GM18499 (cell line): Measurements from ENCODE around the gene SGO2.
"Not testable (repeated sequence)": the region's sequence is repeated elsewhere in the genome, so short reads cannot be mapped to it uniquely, and the experiment has no call there.

Source experiments
- ATAC-seq: cut with Tn5 transposase; IDR thresholded peaks from one replicate; pipeline ENCODE4 v1.9.1; 2021; ENCODE audit warnings: moderate number of reproducible peaks; ENCODE audit not compliant: insufficient read depth, unreplicated experiment

Gene SGO2

DNA sequence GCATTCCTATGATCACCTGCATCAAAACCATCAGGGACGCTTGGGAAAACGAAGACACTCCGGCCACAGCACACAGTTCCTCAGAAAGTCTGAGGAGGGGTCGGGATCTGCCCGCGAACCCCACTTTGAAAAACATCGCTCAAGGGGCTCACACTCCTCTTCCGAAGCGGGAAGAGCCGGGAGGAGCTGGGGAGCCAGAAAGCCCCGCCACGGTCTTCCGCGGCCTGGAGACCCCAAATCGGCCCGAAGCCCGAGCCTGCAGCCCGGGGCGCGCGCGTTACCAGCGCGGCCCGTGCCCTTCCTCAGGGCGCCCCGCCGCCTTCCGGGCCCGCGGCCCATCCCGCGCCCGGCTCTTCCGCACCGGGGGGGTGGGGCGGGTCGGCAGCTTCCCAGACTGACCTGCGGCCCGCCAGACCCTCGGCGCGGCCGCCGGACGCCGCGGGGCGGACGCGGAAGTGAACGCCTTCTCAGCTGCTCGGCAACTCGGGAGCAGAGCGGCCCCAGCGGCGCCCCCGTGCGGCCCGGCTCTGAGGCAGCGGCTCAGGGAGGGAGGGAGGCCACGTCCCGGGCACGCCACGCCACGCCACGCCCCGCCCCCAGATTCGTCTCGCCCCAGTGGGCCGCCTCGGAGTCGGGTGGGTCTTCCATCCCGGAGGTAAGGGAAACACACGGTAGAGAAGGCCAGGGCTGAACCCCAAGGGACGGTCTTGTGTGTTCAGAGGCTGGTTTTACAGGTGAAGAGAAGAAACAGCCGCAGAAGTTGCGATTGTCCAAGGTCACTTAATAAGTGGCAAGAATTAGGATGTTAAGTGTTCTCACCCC, 16.2 kb upstream of the SGO2 start, which contains the start of gene KCTD18:
KCTD18 (minus strand) TSS at position 457 of the 822 bp plus-strand sequence. CDS start 3,052 bp downstream, outside the sequence.
- ATAC-seq, result peak; percentile 84

GRCh38 chr2:200515155-200515554, 10.9 kb upstream of the SGO2 start:
- ATAC-seq, result no peak

DNA sequence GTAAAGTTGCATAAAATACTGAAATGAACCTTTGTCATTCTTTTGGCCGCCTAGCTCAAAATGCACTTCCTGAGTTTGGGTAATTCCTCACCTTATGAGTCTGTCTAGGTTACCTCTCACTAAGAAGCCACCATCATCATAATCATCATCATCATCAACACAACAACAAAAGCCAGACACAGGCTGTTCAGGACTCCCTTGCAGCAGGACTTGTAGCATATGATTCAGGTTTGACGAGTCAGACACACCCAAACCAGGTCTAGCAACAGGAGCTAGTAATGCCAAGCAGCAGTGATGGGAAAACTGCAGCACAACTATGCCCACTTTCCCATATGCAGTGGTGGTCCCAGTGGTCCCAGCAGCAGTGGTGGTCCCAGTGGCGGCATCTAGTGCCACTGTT, 2.8 kb upstream of the SGO2 start:
- no peak for ATAC-seq

DNA sequence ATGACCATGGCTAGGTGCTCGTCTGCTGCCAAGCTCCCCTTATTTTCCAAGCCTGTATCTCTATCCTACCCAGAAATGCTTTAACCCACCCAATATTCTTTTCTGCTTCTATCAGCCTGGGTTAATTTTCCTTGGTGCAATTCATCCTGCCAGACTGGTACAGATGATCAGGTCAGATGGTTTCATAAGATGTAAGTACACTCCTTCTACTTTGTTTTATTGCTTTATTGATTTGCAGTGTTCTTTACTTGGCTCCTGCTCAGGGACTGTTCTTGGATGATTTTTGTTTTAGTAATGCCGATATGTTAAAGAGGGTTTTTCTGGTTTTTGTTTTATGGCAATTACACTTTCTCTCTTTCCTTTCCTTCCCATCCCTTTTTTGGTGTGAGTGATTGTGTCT, 2.4 kb upstream of the SGO2 start:
- no peak for ATAC-seq

- no peak for ATAC-seq
Observed at GRCh38 chr2:200525066-200525465, 941 bp upstream of the SGO2 start.

- no peak for ATAC-seq
Observed at GRCh38 chr2:200525551-200525881, 491 bp upstream of the SGO2 start.

DNA sequence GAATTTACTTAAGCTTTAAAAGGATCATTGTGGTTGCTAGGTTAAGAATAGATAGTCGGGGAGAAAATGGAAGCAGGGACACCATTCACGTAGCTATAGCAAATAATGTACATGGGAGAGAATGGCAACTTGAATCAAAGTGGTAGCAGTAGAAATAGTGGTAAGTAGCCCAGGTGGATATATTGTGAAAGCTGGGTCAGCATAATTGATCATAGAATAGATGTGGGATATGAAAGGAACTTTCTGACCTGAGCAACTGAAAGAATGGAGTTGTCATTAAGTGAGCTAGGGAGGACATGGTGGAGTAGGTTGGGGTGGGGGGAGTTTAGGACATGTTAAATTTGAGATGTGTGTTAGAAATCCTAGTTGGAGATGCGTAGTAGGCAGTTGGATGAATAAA, 2.2 kb downstream of the SGO2 start:
- no peak for ATAC-seq

DNA sequence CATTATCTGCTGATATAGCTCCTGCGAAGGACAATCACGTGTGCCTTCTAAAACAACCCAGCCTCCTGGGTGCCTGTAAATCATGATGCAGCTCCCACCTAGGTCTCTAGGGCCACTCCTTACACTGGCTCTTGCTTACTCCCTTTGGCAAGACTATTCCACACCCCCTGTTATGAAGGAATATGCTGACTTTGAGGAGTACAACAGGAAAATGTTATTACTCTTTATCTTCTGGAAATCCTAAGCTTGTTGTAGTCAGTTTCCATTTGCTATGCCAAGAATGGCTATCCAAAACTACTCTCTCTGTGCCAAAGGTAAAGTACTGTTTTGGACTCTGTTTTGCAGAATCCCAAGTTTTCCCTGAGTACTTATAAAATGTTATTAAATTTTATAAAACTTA, 7.7 kb downstream of the SGO2 start:
- no peak for ATAC-seq

DNA sequence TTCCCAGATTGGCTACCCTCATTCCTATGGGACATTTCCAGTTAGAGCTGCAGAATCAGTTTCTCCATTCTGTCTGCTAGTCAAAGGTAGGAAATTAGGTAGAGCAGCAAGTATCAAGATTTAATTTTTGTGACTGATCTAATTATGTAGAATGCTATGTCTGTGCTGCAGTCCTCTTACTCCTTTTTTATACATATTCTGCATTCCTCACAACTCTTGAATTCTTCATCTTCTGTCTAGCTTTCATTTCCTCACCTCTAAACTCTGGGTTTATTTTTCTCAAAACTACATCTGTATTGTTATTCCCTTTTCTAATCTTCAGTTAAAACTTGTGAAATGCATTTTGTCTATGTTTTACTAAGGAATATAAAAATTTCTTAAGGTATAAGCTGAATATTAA, 8.6 kb downstream of the SGO2 start:
- no peak for ATAC-seq

DNA sequence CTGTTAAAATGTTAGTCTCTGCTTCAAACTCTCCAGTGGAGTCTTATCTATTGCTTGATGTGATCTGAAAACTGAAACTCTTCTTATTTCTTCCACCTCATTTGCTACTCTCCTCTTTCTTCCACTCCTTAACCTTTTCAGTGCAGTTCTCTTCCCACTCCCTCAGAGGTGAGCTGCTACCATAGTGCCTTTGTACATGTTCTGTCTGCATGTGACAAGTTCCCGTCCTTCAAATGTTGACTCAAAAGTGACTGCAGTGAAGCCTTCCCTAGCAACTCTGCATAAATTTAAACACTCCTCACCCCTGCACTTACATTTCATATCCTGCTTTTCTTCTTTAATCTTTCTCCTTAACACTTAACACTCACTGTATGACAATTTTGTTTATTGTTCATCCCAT, 12.1 kb downstream of the SGO2 start:
- no peak for ATAC-seq

GRCh38 chr2:200540793-200541192, 14.8 kb downstream of the SGO2 start:
- no peak for ATAC-seq

DNA sequence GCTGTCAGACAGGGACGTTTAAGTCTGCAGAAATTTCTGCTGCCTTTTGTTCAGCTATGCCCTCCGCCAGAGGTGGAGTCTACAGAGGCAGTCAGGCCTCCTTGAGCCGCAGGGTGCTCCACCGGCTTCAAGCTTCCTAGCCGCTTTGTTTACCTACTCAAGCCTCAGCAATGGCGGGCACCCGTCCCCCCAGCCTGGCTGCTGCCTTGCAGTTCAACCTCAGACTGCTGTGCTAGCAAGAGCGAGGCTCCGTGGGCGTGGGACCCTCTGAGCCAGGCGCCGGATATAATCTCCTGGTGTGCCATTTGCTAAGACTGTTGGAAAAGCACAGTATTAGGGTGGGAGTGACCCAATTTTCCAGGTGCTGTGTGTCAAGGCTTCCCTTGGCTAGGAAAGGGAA, 40.6 kb downstream of the SGO2 start:
- not testable (repeated sequence) for ATAC-seq

- ATAC-seq, result no peak
Observed at GRCh38 chr2:200567932-200568331, 41.9 kb downstream of the SGO2 start.

DNA sequence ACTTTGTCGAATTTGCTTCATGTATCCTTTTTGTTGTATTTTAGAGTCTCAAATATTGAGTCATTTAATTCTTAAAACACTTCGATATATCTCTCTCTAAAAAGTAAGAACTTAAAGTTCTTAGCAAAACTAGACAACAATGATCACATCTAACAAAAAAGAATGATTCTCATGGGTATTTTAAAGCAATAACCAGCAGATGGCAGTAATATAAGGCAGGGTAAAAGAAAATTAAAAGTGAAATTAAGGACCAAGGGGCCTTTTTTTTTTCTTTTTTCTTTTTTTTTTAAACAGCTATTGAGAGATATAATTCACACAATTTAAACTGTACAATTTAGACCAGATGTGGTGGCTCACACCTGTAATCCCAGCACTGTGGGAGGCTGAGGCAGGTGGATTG, 50.0 kb downstream of the SGO2 start:
- ATAC-seq, result no peak

- no peak for ATAC-seq
Observed at GRCh38 chr2:200577027-200577426, 51.0 kb downstream of the SGO2 start.

- ATAC-seq, result no peak
Observed at GRCh38 chr2:200578778-200579177, 52.8 kb downstream of the SGO2 start.

DNA sequence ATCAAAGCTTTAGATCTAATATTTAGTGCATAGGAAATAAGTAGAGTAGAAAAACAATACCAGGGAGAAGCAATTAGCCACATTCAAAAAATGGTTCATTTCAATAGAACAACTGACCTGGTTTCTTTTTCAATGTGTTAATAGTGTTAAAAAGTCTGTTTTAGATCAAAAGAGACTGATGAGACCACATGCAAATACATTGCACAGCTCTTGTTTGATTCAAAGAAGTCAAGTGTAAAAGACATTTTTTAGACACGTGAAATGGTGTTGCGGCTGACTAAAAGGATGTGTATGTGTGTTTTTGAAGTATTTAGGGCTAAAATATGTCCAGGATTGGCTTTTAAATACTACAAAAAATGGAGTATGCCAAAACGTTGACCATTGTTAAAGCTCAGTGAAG, 58.6 kb downstream of the SGO2 start:
- no peak for ATAC-seq

DNA sequence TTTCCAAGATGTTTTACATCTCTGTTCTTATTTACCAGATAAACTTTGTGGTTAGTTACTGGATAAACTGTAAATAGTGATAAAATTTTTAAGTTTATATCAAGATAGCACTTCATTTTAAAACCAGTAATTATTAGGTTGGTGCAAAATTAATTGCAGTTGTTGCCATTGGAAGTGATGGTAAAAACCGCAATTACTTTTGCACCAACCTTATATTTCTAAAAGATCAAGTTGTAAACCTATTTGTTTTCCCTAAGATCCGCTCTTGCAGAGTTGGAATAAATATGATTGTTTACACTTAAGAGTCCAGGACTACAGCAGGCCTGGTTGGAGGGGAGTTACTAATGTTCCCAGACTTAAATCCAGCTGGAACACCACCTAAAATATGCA, 59.3 kb downstream of the SGO2 start:
- no peak for ATAC-seq

GRCh38 chr2:200585730-200586643, 60.0 kb downstream of the SGO2 start, which contains the start of gene AOX1:
Gene AOX1, plus strand, starts transcription at chr2:200586014. Its CDS starts 95 bp downstream, at chr2:200586109.
- ATAC-seq, result no peak

DNA sequence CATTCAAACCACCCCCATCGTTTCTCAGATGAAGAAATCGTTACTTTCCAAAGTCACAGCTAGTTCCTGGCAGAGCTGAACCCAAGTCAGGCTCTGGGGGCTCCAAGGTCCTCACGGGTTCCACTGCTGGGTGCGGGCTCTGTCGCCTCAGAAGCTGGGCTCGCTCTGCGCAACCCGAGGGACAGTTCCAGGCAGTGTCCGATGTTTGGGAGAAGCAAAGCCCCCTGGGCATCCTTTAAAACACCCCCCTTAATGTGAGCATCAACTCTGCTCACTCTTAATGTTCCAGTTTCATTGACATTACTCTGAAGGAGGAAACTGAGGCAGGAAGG, 60.6 kb downstream of the SGO2 start:
- ATAC-seq, result no peak

- ATAC-seq, result no peak
Observed at GRCh38 chr2:200587007-200587616, 61.1 kb downstream of the SGO2 start.
